Caco-2 (cell line): ENCODE results near the gene RAD51AP2. TPM values are rescaled to one million over a fixed set of nuclear protein-coding genes. Genes with fewer than 3 reads are reported as not detected.

Experiments used
- BruUV-seq: library from RNA; stranded (reverse); fragments of 400-500 nt; replicated peaks from 2 replicates; lab custom pipeline; 2021; lab: Mats Ljungman, UMichigan
- CTCF ChIA-PET: fragments of 300-600 bp; sonication (Branson Sonifier 250); formaldehyde crosslinking; loops from one replicate; lab custom pipeline; 2022; ENCODE audit warnings: antibody characterized with exemption; lab: Charles Lee
- POLR2A ChIA-PET: fragments of 300-600 bp; sonication (Branson Sonifier 250); formaldehyde crosslinking; loops from one replicate; lab custom pipeline; 2022; ENCODE audit warnings: antibody characterized with exemption; lab: Charles Lee
- DNase-seq, 2 experiments: peaks; one replicate each; pipeline versions ENCODE4 v3.0.0 to v3.0.0-alpha.2; 2020 to 2022
- H3K27me3 ChIP-seq: replicated peaks from 2 replicates; pipeline ENCODE4 v1.6.0; 2011; ENCODE audit warnings: low read length; ENCODE audit not compliant: control insufficient read depth, insufficient read depth
- H3K36me3 ChIP-seq: 2 replicates; pipeline ENCODE4 v1.5.1; 2011; ENCODE audit warnings: low read length; ENCODE audit not compliant: control insufficient read depth, insufficient read depth
- H3K4me1 ChIP-seq: fragments of 250-450 bp; sonication (Bioruptor Pico); 2 replicates; pipeline ENCODE4 v1.5.1; 2020; ENCODE audit warnings: mild to moderate bottlenecking
- H3K4me3 ChIP-seq: 2 replicates; pipeline ENCODE4 v1.5.1; 2011; ENCODE audit warnings: low read depth, mild to moderate bottlenecking, control low read depth, low read length
- H3K9me3 ChIP-seq: fragments of 250-450 bp; sonication (Bioruptor Pico); 2 replicates; pipeline ENCODE4 v1.5.1; 2020; ENCODE audit warnings: mild to moderate bottlenecking, moderate library complexity
- H3K27ac Mint-ChIP-seq: one replicate; pipeline ENCODE4 v1.8.0; 2022; ENCODE audit warnings: mixed read lengths; ENCODE audit not compliant: unreplicated experiment
- H3K27me3 Mint-ChIP-seq: one replicate; pipeline ENCODE4 v1.8.0; 2022; ENCODE audit warnings: mixed read lengths; ENCODE audit not compliant: insufficient read depth, unreplicated experiment
- H3K36me3 Mint-ChIP-seq: one replicate; pipeline ENCODE4 v1.8.0; 2022; ENCODE audit warnings: mild to moderate bottlenecking, mixed read lengths; ENCODE audit not compliant: insufficient read depth, unreplicated experiment
- H3K4me1 Mint-ChIP-seq: one replicate; pipeline ENCODE4 v1.8.0; 2022; ENCODE audit warnings: low read depth, mixed read lengths; ENCODE audit not compliant: unreplicated experiment
- H3K4me3 Mint-ChIP-seq: one replicate; pipeline ENCODE4 v1.8.0; 2022; ENCODE audit warnings: mild to moderate bottlenecking, moderate library complexity, mixed read lengths; ENCODE audit not compliant: unreplicated experiment
- H3K9me3 Mint-ChIP-seq: one replicate; pipeline ENCODE4 v1.8.0; 2022; ENCODE audit warnings: mixed read lengths; ENCODE audit not compliant: unreplicated experiment
- intact Hi-C: fragments of 100-400 bp; cut with micrococcal nuclease; formaldehyde crosslinking; loops from one replicate; pipeline ENCODE4 v1.10.0; 2022; ENCODE audit not compliant: unreplicated experiment
- total RNA-seq: library from RNA; stranded (reverse); gene quantifications from 2 replicates; pipeline ENCODE4 v1.2.3, GENCODE V29; 2022
- TF ChIP-seq, protein P1 (sequence below), 2 experiments: fragments of 200-600 bp in 1 of 2; IDR thresholded peaks; 1 replicate in 1 of 2; 2 replicates in 1 of 2; pipeline versions ENCODE4 v1.5.1 to v1.8.0; 2011 to 2022; ENCODE audit warnings: antibody characterized with exemption in 1 of 2, control low read depth in 1 of 2, inconsistent platforms in 1 of 2, low read depth in 1 of 2, low read length in 1 of 2, mild to moderate bottlenecking in 1 of 2, moderate library complexity in 1 of 2; ENCODE audit not compliant: insufficient read depth in 1 of 2, severe bottlenecking in 1 of 2, unreplicated experiment in 1 of 2

RAD51AP2 gene
- total RNA-seq, 1 experiment from 2014 or later = not detected

DNA sequence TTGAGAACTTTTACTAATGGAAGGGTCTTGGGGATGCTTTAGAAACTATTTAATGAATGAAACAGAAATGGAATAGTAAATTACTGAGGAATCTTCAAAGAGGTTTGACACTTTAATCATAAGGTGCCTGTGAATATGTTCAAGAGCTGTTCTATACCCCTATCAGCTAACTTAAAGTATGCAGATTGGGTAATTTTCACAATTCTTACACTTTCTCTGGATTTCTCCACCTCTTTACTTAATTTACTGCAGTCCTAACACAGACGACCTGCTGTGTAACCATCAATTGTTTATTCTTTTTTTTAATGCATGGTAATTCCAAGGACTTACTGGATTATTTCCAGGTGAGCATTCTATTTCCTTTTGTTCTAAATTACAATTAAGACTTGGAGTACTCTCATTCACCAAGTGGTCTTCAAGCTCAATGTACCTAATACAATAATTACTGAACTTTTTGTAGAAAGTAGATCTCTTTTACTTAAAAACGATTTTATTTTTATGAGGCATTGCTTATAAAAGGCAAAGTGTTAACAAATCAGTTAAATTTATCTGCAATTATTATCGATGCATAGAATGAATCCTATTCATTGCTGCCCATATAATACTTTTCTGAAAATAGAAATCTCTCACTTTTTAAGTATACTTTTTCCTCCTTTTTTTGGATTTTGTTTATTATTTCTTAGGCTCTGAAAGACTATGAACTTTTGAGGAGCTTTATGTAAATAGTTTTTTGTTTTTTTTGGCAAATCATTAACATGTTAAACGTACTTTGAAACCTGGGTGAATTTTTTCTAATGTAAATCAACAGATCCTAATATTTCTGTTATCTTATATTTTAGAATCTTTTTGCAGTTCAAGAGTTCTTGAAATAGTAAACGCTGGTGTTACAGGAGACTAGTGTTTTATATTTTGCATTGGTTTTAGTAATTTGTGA lies 27.7 kb upstream of the RAD51AP2 start:
- intact Hi-C loops = no loop called here
- TF ChIP-seq, protein P1, sequence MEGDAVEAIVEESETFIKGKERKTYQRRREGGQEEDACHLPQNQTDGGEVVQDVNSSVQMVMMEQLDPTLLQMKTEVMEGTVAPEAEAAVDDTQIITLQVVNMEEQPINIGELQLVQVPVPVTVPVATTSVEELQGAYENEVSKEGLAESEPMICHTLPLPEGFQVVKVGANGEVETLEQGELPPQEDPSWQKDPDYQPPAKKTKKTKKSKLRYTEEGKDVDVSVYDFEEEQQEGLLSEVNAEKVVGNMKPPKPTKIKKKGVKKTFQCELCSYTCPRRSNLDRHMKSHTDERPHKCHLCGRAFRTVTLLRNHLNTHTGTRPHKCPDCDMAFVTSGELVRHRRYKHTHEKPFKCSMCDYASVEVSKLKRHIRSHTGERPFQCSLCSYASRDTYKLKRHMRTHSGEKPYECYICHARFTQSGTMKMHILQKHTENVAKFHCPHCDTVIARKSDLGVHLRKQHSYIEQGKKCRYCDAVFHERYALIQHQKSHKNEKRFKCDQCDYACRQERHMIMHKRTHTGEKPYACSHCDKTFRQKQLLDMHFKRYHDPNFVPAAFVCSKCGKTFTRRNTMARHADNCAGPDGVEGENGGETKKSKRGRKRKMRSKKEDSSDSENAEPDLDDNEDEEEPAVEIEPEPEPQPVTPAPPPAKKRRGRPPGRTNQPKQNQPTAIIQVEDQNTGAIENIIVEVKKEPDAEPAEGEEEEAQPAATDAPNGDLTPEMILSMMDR (IDR thresholded peaks at IDR 0.05; ENCODE audit: insufficient read depth in 1 of 2, low read depth in 1 of 2, low read length in 1 of 2, severe bottlenecking in 1 of 2, unreplicated experiment in 1 of 2) = no peak
- Mint-ChIP-seq H3K4me1 (peaks cover 22% of the 10 kb centered on the region), H3K27ac (no peak overlapping the region), H3K27me3 (peaks cover 14% of the 10 kb centered on the region), H3K36me3 (no peaks in the 10 kb centered on the region), H3K9me3 (no peaks in the 10 kb centered on the region), H3K4me3 (no peak overlapping the region)
- no TSS peak for BruUV-seq
- Histone ChIP-seq H3K9me3 (no peaks in the 10 kb centered on the region), H3K4me1 (peaks cover 23% of the 10 kb centered on the region), H3K27me3 (no peaks in the 10 kb centered on the region; the same call in 1 of the 2 replicates), H3K4me3 (no peak overlapping the region), H3K36me3 (no peaks in the 10 kb centered on the region)
- ChIA-PET CTCF (no interaction called here), POLR2A (no interaction called here)
- no peak for DNase-seq

DNA sequence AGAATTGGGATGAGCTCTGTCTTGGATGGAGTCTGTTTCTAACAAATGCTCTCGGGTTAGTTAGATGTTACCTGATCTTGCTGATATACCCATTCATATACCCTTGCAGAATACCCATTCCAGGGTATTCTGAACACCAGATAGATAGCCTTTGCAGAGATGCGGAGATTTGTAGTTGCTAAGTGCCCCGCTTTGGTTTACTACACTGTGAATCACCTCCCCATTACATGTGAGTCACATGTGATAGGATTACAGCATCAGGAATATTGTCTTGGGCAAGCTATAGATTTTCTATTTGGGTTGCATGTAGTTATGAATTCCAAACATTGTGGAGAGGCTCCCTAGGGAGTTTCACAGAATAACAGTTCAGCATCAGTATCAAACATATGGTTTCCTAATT lies 26.0 kb upstream of the RAD51AP2 start:
- no TSS peak for BruUV-seq
- Mint-ChIP-seq H3K36me3 (peaks cover 6% of the 10 kb centered on the region), H3K27me3 (peaks cover 16% of the 10 kb centered on the region), H3K27ac (no peak overlapping the region), H3K4me3 (no peak overlapping the region), H3K9me3 (no peaks in the 10 kb centered on the region), H3K4me1 (peaks cover 25% of the 10 kb centered on the region)
- Histone ChIP-seq H3K36me3 (no peaks in the 10 kb centered on the region), H3K9me3 (no peaks in the 10 kb centered on the region), H3K27me3 (no peaks in the 10 kb centered on the region; the same call in 1 of the 2 replicates), H3K4me3 (no peak overlapping the region), H3K4me1 (peaks cover 26% of the 10 kb centered on the region)
- no peak for DNase-seq
- ChIA-PET CTCF (no interaction called here), POLR2A (no interaction called here)
- intact Hi-C loops = no loop called here
- TF ChIP-seq, protein P1 (IDR thresholded peaks at IDR 0.05; ENCODE audit: insufficient read depth in 1 of 2, low read depth in 1 of 2, low read length in 1 of 2, severe bottlenecking in 1 of 2, unreplicated experiment in 1 of 2) = no peak

DNA sequence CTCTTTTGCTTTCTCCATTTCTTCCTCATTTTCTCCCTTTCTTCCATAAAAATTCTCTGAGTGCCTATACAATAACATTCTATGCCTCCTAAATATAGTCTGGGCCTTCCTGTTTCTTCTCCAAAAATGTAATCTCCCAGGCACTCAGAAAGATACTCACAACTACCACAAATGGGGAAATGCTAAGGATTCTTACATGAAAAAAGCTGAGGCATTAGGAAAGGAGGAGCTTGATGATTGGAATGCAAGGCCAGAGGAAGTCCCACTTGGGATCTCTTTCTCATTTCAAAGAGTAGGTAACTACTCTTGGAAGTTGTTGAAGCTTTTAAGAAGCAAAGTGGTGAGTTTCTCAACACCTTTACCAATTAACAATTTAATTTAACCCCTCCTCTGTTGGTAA lies 25.6 kb upstream of the RAD51AP2 start:
- BruUV-seq = no TSS peak
- peaks cover 25% of the 10 kb centered on the region for H3K4me1 Mint-ChIP-seq

More for the DNA sequence above, 25.6 kb upstream of the RAD51AP2 start:
- Histone ChIP-seq H3K4me1 (peaks cover 27% of the 10 kb centered on the region), H3K36me3 (no peaks in the 10 kb centered on the region), H3K4me3 (no peak overlapping the region), H3K27me3 (no peaks in the 10 kb centered on the region; the same call in 1 of the 2 replicates), H3K9me3 (no peaks in the 10 kb centered on the region)
- no peak overlapping the region for H3K4me3 Mint-ChIP-seq
- ChIA-PET CTCF (no interaction called here), POLR2A (no interaction called here)
- H3K27ac Mint-ChIP-seq = no peak overlapping the region
- H3K36me3 Mint-ChIP-seq = peaks cover 6% of the 10 kb centered on the region
- DNase-seq = no peak
- intact Hi-C loops = no loop called here
- TF ChIP-seq, protein P1 (IDR thresholded peaks at IDR 0.05; ENCODE audit: insufficient read depth in 1 of 2, low read depth in 1 of 2, low read length in 1 of 2, severe bottlenecking in 1 of 2, unreplicated experiment in 1 of 2) = no peak
- H3K27me3 Mint-ChIP-seq = peaks cover 16% of the 10 kb centered on the region
- no peaks in the 10 kb centered on the region for H3K9me3 Mint-ChIP-seq
